ENCODE data around the gene PRICKLE1.

DNA sequence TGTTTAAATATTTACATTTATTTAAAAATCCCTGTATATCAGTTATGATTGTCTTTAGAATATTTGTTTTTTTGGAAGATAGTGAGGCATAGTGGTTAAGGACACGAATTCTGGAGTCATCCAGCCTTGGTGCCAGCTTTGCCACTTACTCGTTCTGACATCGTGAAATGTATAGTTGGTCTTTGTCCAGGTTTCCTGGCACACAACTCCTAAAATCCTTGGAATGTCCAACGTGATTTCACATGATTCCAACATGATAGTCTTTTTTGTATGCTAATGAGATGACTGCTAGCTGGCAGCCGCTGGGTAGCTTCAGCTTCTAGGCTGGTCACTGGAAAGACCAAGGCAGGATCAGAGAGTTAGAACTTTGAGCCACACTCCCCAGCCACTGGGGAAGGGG, 64.8 kb downstream of the PRICKLE1 start:
- TF ChIP-seq, protein P1, sequence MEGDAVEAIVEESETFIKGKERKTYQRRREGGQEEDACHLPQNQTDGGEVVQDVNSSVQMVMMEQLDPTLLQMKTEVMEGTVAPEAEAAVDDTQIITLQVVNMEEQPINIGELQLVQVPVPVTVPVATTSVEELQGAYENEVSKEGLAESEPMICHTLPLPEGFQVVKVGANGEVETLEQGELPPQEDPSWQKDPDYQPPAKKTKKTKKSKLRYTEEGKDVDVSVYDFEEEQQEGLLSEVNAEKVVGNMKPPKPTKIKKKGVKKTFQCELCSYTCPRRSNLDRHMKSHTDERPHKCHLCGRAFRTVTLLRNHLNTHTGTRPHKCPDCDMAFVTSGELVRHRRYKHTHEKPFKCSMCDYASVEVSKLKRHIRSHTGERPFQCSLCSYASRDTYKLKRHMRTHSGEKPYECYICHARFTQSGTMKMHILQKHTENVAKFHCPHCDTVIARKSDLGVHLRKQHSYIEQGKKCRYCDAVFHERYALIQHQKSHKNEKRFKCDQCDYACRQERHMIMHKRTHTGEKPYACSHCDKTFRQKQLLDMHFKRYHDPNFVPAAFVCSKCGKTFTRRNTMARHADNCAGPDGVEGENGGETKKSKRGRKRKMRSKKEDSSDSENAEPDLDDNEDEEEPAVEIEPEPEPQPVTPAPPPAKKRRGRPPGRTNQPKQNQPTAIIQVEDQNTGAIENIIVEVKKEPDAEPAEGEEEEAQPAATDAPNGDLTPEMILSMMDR (IDR thresholded peaks at IDR 0.05), result no peak
- TF ChIP-seq POLR2A (IDR thresholded peaks at IDR 0.05), result no peak

Data from body of pancreas (tissue), 4 donors.